ENCODE results near the gene GPRIN2.
"Not testable (repeated sequence)": the region's sequence is repeated elsewhere in the genome, so short reads cannot be mapped to it uniquely, and the experiment has no call there.

The GPRIN2 gene

GRCh38 chr10:46565591-46566332 lies 9.3 kb upstream of the GPRIN2 start:
- not testable (repeated sequence) for DNase-seq

DNA sequence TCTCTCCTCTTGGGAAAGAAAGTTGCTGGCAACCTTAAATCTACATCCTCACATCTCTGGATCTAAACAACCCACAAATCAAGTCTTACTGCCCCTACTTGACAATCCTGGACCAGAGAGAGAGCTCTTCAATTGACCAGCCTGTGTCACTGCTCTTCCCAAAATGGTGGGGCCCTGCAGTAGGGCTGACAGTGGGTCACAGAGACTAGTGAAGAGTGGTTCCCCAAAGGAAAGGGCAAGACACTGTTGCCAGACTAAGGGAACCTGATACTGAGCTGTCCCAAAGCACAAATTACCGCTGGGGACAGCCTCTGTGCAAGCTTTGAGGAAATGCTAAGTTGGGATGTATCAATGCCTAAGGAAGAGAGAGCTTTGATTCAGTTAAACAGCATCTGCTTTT lies 4.5 kb upstream of the GPRIN2 start:
- no peak for DNase-seq

DNA sequence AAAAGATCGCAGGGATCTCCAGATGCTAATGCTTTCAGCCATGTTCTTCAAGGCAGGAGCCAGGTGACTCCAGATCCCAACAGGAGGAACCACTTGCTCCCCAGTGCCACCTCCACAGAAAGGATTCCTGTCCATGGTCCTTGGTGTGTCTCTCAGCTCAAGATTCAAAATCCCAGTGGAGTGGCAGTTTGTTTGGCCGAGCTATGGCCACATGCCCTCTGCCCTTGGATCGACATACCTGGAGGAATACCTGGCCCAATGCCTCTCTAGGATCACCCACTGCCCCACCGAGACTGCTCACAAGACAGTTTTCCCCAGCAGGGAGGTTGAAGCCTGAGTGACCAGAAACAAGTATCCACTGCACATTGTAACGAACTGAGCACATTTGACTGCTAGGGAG lies 3.9 kb upstream of the GPRIN2 start:
- DNase-seq = no peak

DNA sequence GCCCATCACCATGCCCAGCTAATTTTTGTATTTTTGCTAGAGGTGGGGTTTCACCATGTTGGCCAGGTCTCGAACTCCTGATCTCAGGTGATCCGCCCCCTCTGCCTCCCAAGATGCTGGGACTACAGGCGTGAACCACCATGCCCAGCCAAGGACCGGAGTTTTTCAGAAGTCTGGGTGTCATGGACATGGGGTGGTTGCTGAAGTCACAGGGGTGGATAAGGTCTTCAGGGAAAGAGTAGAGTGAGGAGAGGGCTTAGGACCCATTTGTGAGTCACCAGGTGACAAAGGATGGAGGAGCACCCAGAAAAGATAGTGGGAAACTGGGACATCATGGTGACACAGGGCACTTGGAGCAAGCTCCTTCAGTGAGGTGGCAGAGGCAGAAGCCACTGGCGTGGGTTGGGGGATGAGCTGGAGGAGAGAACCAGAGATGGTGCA lies 2.8 kb upstream of the GPRIN2 start:
- no peak for DNase-seq

DNA sequence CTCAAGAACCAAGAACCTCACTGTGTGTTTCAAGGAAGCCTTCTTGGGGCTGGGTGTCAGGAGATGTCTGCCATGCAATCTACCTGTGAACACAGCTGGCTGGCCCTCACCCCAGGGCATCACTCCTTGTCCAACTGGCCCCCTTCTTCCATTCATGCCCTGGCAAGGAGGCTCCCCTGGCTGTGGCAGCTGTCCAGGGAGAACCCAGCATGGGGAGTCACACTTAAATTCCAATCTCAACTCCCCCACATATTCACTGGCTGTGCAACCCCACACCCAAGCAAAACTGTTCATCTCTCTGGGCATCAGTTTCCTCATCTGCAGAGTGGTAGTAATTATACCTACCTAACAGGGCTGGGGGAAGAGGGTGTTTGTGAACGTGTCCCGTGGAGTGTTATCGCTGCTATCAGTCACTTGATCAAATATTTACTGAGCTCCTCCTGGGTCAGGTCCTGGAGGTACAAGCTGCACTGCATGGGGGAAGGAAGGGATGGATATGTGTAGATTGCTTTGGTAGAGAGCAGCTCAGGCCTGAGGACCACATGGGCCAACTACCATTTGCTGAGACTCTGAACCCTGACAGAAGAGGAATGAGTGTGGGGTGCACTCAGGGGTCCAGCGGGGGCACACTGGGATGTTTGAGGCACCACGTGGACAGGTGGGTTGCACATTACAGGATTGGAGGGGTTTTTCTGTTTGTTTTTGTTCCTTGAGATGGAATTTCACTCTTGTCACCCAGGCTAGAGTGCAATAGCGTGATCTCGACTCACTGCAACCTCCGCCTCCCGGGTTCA lies 2.1 kb upstream of the GPRIN2 start:
- DNase-seq = no peak

DNA sequence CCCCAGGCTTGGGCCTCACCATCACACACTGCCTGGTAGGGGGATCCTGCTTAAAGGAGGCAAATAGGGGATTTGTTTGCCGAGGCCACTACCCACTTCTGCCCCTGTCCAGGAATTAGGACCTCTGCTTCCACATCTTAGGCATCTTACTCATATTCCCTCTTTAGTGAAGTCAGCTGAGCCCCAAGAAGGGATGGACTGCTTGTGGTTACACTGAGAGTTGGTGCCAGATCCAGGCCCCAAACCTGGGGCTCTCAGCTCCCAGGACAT lies 1.6 kb upstream of the GPRIN2 start:
- DNase-seq = no peak

GRCh38 chr10:46557319-46558121 lies 1.1 kb upstream of the GPRIN2 start:
- no peak for DNase-seq

DNA sequence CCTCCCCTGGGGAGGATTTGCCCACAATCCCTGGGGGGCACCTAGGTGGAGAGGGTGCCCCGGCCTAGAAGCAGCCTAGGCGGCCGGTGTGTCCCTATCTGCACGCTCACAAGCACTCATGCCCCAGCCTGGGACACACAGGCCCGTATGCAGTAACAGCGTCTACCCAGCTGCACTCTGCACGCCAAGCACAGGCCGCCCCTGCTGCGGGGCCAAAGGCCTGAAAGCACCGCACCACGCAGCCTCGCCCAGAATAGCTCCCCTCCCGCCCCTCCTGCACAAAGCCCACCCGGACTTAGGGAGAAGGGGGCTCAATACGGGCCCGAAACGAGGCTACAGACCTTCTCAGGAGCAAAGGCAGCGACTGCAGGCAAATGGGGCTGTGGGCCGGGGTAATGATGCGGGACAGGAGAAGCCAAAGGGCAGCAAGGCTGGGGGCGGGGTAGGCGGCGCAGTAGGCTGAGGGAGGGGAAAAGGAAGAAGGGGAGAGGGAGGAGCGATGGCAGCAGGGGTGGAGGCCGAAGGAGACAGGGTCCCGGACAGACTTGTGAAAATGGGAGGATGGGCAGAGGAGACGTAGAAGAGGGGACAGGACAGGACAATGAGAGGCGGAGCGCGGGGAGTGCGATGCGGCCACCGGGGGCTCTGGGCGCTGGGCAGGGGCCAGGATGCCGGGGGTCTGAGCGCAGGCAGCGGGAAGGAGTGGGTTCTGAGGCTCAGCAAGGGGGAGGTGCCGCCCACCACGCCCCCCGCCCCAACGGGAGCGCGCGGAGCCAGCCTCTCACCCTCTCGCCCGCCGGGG lies 544 bp downstream of the GPRIN2 start:
- DNase-seq = no peak

DNA sequence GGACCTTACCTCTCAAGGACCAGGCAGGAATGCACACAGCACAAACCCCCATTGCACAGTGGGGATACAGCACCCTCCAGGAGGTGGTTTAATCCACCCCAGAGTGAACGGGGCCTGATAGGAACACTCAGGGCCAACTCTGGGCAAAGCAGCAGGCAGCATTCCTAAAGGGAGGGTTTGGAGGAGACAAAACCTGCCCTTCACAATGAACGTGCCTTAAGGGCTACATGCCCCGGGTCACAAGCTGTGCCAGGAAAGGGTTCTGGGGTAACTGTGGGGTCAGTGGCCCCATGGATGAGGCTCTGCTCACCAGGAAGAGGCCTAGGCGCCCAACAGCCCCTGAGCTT lies 1.1 kb downstream of the GPRIN2 start:
- no peak for DNase-seq

GRCh38 chr10:46554166-46554781 lies 2.2 kb downstream of the GPRIN2 start:
- no peak for DNase-seq

DNA sequence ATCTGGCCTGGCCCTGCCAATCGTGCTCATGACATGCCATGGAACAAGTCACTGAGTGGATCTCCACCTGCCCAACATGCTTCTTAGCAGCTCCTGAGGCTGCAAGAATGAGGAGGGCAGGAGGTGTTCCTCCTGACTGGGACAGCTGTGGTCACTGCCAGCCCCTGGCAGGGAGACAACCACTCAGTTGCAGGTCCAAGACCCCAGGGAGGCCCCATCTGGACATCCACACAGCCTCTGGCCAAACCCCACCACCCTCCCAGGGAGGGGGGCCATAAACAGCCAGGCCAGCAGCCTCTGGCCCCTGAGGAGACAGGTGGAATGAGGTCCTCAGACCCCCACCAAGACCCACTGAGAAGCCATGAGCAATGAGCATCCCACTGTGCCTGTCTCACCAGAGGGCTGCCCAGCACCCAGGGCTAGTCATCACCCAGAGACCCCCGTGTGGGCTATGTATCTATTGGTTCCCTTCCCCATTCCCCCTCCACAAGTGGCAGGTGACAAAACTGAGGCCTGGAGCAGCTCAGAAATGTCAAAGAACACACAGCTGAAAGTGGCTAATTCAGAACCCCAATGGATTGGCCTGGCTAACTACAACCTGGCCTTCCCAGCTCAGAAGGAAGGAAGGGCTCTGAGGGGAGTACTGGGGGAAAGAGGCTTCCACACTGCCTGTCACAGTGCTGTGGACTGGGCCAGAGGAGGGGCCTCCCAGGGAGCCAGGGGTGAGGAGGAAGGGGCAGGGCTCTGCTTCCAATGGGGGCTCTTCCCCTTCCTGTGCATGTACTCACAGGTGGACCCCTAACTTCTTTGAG lies 3.0 kb downstream of the GPRIN2 start:
- no peak for DNase-seq

GRCh38 chr10:46552526-46553237 lies 3.8 kb downstream of the GPRIN2 start:
- DNase-seq = no peak

GRCh38 chr10:46551701-46552525 lies 4.5 kb downstream of the GPRIN2 start:
- no peak for DNase-seq

GRCh38 chr10:46550795-46551700 lies 5.4 kb downstream of the GPRIN2 start:
- DNase-seq = no peak

GRCh38 chr10:46550076-46550790 lies 6.2 kb downstream of the GPRIN2 start:
- DNase-seq = no peak

- no peak for DNase-seq
Measured at GRCh38 chr10:46549171-46550075, 7.0 kb downstream of the GPRIN2 start.

DNA sequence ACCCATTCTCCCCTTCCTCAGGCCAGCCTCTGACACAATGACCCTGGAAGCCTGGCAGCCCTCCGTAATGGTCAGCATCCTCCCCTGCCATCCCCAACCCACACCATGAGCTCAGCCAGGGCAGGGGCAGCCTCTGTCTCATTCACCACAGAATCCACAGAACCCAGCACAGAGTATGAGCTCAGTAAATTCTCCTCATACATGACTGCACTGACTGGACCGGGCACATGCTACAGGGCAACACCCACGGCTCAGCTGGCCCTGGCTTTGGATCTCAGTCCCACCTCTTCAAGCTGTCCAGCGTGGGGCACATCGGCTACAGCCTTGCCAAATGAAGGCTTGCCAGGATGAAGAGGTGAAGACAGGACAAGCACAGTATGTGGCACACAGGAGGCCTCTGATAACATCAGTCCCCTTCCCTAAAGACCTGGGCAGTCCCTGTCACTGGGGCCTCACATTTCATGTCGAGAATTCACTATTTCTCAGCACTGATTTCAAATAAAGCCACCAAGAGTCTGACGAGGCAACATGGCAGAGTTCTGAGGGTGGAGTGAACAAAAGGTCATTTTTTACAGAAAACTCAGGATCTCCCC lies 7.9 kb downstream of the GPRIN2 start:
- no peak for DNase-seq

All from KG1 (cell line).